Activated CD4-positive, alpha-beta T cell treated with anti-CD3 and anti-CD28 coated beads, Interleukin-2, amount 50 U/mL, for 1 hour (primary cell): Measurements from ENCODE around the gene NRP1.
"Not testable (repeated sequence)": the region's sequence is repeated elsewhere in the genome, so short reads cannot be mapped to it uniquely, and the experiment has no call there.

ENCODE experiments used
- DNase-seq: peaks from one replicate; pipeline ENCODE4 v3.0.0-alpha.2; 2020

Gene NRP1

DNA sequence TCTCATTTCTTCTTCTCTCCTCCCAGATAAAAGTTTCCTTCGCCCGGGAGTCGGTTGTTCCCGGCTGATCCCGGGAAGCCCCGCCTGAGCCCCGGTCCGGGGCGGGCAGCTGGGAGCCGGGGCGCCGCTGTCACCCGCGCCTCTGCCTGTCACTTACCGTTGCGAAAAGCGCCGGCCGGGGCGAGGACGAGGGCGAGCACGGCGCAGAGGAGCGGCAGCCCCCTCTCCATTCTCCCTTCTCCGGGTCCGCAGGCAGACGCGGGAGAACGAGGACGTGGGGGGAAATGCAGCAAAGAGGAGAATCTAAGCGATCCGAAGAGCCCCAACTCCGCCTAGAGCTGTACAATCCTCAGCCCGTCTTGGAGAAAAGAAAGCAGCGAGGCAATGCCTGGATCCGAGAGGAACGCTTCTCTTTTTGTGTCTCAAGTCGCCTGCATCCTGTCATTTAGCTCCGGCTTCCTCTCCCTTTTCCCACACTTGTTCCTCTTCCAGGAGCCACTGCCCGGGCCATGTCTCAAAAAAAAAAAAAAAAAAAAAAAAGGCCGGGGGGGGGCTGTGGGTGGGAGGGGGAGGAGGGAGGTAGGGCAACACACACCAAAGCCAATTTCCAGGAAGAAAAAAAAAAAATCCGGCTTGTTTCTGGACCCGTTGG is at the start of gene NRP1:
NRP1 (minus strand) TSS at position 515 of the 652 bp plus-strand sequence; CDS start at position 230, 285 bp downstream.
- no peak for DNase-seq

DNA sequence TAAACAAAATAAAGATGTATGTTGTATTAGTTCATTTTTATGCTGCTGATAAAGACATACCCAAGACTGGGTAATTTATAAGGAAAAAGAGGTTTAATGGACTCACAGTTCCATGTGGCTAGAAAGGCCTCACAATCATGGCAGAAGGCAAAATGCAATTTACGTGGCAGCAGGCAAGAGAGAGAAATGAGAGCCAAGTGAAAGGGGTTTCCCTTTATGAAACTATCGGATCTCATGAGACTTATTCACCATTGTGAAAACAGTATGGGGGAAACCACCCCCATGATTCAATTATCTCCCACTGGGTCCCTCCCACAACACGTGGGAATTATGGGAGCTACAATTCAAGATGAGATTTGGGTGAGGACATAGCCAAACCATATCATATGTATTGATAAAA is 49.7 kb upstream of the NRP1 start:
- not testable (repeated sequence) for DNase-seq

GRCh38 chr10:33382921-33383713 is 48.6 kb upstream of the NRP1 start:
- no peak for DNase-seq

GRCh38 chr10:33382216-33382600 is 47.7 kb upstream of the NRP1 start:
- DNase-seq: no peak

- DNase-seq: no peak
Measured at GRCh38 chr10:33381451-33382215, 47.2 kb upstream of the NRP1 start.

- DNase-seq: no peak
Measured at GRCh38 chr10:33377658-33378025, 43.2 kb upstream of the NRP1 start.

- DNase-seq: no peak
Measured at GRCh38 chr10:33376976-33377657, 42.6 kb upstream of the NRP1 start.

DNA sequence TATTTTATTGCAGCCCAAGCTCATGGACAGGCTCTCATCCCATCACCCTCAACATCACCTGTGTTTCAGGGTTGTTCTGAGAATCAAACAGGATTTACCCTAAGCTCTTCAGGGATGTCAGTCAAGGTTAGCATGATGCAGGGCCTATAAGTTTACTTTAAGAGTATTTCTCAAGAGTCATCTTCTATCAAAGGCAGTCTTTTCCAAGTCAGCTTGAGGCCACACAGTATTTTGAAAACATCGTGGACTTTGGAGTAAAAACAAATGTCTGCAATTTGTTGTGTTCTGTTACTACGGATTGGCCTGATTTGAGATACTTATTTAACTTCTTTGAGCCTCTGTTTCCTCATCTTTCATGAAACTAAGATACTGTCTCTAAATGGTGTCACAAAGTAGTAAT is 42.0 kb upstream of the NRP1 start:
- DNase-seq: no peak

DNA sequence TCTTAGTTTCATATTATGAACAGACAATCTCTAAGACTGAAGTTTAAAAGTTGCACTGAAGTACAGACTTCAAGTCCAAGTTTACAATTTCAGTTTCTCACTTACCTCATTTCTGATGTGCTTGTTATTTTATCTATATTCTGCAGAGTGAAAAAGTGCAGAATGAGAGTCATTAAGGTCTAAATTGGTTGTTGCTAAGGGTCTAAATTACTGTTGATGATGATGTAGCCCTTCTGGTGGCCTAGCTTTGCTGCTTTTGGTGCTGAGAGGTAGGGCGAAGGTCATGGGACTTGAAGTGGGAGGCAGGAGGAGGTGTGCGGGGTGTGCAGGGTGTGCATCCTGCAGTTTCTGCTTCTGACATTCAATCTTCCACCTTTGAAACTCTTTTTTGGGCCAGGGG is 38.8 kb upstream of the NRP1 start:
- no peak for DNase-seq

DNA sequence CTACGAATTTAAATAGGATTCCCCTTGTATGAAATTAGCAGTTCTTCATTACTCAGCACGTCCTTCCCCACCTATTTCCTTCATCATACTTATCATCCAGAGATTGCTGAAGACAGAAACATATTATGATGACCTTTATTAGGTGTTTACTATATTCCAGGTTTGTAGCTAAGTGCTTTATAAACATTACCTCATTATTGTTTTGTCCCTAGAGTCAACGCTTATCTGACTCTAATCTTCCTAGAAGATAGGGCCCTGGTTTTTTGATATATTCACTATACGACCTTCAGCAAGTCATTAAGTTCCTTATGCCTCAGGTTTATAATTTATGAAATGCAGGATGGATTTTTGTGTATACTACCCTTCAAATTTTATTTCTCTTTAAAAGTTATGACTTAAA is 36.8 kb upstream of the NRP1 start:
- no peak for DNase-seq

GRCh38 chr10:33370434-33370930 is 36.0 kb upstream of the NRP1 start:
- no peak for DNase-seq

GRCh38 chr10:33368086-33368485 is 33.6 kb upstream of the NRP1 start:
- DNase-seq: no peak

DNA sequence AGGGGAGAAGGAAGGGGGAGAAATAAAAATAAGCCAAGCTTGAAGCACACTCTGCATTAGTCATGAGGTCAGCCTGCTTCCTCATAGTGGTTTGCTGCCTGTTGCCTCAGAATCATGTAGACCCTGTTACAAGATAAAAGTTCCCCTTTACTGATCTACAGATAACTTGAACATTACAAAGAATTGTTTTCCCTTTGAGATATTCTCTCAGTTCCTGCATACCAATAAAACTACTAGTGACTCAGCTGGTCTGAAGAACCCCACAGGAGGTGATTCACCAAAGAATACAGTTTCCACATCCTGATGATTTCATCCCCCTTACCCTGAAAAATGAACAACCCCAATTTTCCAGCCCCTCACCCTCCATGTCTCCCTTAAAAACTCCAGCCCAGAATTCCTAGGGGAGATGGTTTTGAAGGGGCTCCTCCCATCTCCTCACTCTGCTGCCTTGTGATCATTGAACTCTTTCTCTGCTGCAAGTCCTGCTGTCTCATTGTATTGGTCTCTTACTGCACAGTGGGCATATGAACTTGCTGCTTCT is 31.5 kb upstream of the NRP1 start:
- no peak for DNase-seq

DNA sequence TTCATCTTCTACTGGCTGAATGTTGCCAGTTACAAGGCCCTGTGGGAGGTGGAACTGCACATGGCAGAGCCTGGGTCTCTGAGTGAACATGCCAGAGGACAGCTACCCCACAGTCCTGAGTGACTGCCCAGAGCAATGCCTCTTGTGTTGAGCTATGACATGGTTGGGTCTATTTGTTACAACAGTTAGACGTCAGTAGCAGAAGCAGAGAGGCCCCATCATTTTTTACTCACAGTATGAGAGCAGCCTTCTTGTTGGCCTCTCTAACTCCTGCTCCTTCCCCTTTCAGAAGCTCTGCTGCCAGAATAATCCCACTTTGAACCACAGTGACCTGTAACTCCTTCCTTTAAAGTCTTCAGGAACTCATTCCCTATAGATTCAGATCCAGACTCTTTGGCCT is 30.8 kb upstream of the NRP1 start:
- no peak for DNase-seq

DNA sequence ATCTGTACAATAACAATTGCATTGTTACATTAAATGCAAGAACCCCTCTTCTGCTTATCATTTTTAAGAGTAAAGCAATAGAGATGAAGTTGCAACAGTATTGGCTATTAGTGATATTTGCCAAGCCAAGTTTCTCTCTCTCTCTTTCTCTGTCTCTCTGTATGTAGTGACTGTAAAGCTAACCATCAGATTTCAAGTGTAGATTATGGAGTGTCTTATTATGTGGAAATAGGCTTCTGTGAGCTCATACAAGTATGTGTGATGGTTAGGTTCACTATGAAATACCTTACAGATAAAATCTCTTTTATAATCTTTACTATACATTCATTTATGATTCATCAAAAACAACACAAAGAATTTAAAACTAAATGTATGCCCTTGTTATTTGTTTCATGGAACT is 28.6 kb upstream of the NRP1 start:
- DNase-seq: no peak

DNA sequence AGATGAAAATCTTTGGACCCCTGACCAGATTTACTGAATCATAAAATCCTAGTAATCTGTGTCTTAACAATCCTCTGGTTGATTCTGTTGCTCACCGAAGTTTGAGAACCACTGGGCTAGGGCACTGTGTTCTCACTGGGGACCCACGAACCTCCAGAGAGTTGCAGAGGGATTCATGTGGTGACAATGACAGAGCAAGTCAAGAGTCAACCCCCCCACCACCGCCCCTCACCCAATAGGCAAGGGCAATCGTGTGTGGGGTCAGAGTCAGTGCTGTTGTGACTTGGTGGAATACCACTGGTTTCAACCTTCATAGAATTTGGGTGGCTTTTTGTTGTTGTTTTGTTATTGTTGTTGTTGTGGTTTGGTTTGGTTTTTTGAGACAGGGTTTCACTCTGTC is 23.5 kb upstream of the NRP1 start:
- no peak for DNase-seq

GRCh38 chr10:33355274-33355673 is 20.8 kb upstream of the NRP1 start:
- DNase-seq: no peak

GRCh38 chr10:33353853-33354252 is 19.4 kb upstream of the NRP1 start:
- DNase-seq: no peak

DNA sequence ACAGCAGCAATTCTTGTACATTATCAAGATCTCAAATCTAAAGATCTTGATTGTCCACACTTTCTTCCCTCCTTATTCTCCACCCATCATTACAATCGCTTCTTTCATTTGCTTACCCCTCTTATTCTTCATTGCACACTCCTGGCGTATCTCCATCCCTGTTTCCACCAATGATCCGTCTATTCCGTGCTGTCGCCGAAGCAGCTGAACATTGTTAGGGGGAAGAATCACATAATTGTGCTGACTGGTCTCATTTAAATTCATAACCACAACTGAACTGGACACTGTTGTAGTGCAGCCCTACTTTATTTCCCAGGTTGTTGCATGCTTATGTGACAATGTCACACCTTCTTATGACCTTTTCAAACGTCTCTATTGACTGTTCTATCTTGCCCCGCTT is 18.9 kb upstream of the NRP1 start:
- no peak for DNase-seq

DNA sequence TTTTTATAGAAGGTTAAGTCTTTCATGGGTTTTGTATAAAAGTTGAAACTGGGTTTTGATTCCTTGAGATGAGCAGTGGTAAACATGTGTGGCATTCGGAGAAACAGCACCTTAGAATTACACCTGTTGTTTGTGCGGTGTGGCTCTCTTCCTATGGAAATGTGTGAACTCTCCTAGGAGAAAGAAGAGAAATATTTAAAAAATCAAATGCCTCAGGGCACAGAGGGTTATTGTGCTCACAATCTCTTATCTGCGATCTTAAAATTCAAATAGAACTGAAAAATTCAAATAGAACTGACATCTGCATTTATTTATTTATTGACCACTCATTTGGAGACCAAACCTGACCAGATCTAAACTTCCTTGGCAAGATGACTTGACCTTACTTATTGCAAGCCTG is 18.1 kb upstream of the NRP1 start:
- no peak for DNase-seq

DNA sequence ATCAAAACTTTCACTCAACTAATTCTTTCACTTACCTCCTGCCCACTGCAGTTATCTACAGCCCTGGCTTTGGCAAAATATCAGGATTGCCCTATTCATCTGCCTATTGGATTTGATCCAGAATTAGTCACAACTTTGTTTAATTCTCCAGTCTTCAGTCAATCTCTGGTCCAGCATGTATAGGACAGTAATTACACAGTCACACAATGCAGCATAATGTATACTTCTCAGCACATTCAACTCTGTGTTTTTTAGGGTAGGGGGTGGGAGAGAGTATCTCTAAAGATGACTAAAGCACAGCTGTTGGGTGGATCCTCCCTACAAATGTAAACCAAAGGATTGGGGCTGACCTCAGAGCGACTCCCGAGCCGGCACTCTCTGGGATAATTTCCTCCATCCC is 17.7 kb upstream of the NRP1 start:
- no peak for DNase-seq

GRCh38 chr10:33350041-33350440 is 15.6 kb upstream of the NRP1 start:
- no peak for DNase-seq

- DNase-seq: no peak
Measured at GRCh38 chr10:33349268-33349667, 14.8 kb upstream of the NRP1 start.
